HG03521 (cell line): ENCODE results near the gene SAMD15.
"Not testable (repeated sequence)": the region's sequence is repeated elsewhere in the genome, so short reads cannot be mapped to it uniquely, and the experiment has no call there.

Experiments used
- ATAC-seq: cut with Tn5 transposase; IDR thresholded peaks from one replicate; pipeline ENCODE4 v1.9.1; 2021; ENCODE audit warnings: mild to moderate bottlenecking, moderate library complexity; ENCODE audit not compliant: unreplicated experiment

SAMD15 gene

DNA sequence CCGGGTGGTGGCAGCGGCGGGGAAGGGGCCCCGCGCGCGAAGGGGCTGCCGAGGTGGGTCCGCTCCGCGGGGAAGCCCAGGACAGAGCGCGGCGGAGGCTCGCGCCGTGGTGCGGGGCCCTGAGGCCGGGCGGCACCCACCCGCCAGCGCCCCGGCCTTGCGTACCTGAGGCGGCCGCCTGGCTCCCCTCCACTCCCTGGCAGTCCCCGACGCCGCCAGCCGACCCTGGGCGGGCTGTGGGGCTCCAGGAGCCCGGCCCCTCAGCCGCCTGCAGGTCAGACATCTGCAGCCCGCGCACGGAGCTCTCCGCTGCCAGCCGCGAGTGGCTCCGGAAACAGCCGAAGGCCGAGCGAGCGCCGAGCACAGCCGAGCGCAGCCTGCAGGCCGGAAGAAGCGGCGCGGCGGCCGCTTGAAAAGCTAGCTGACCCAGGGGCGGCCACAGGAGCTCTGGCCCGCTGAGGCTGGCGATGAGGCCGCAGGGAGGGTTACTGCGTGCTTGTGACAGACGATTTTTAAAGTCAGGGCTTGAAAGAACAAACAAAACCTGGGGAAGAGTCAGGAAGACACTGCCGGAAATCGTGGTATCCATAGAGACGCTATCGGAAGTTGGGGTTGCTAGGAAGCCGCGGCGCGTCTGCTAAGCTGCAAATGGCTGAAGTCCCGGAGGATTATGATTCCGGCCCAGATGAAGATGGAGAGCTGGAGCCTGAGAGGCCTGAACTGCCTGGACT, at the start of gene SAMD15, which contains the start of gene TMED8:
TSS of gene SAMD15 (plus strand) at position 609 of the 731 bp plus-strand sequence. CDS start at position 649, 40 bp downstream.
TSS of gene TMED8 (minus strand) at position 324 of the 731 bp plus-strand sequence. CDS start at position 283, 41 bp downstream.
- ATAC-seq, result peak; percentile 91

- no peak for ATAC-seq
Measured at GRCh38 chr14:77329872-77330271, 47.3 kb upstream of the SAMD15 start.

DNA sequence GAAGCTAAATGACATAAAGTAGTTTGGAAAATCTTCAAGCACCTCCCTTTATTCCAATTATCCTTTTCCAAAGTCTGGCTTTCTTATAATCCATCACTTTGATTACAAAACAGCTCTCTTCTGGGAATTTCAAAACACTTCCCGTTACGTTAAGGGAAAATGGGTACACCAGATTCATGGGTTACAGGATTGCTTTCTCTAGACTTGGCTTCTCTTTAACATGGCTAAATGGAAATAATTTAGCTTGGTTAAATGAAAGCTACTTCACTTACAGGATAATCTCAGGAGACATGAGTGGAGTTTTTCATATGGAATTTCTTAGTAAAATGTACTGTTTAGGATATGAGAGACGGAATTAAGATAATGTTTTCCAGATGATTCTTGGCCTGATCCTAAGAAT, 41.6 kb upstream of the SAMD15 start:
- ATAC-seq, result no peak

- ATAC-seq, result not testable (repeated sequence)
Measured at GRCh38 chr14:77337255-77337654, 39.9 kb upstream of the SAMD15 start.

DNA sequence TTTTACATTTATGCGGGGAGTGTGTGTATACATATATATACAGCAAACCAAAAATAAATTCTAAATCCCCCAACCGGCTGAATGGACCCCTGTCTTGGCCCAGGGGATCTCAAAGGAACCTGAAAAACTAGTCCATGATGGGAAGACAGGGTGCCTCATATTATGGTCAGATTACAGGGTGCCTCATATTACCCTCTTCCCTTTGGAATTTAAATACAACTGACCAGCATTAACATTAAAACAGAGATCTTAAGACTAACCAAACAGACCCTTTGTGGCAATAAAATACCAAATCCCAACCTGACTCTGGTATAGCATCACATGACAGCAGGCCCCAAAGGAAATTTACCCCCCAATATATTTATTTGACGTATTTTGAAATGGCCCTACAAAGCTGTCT, 39.3 kb upstream of the SAMD15 start:
- no peak for ATAC-seq

- no peak for ATAC-seq
Measured at GRCh38 chr14:77338302-77338701, 38.9 kb upstream of the SAMD15 start.

GRCh38 chr14:77339407-77339806, 37.8 kb upstream of the SAMD15 start:
- no peak for ATAC-seq

DNA sequence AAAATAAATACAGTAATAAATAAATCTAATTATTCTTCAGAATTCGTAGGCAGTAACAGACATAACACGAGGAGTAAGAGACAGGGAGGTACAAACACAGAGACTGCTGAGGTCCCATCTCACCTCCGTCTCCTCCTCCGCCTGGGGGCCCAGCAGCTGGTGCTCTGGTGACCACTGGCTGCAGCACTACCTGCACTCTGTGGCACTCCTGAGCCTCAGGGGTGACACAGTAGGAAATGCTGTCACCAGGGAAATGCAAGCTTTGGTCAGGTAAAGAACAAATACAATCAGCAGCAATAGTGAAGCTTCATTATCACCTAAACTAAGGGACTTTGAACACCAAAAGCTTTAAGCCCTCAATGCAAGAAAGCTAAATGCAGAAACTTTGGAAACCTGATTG, 36.8 kb upstream of the SAMD15 start:
- ATAC-seq, result no peak

DNA sequence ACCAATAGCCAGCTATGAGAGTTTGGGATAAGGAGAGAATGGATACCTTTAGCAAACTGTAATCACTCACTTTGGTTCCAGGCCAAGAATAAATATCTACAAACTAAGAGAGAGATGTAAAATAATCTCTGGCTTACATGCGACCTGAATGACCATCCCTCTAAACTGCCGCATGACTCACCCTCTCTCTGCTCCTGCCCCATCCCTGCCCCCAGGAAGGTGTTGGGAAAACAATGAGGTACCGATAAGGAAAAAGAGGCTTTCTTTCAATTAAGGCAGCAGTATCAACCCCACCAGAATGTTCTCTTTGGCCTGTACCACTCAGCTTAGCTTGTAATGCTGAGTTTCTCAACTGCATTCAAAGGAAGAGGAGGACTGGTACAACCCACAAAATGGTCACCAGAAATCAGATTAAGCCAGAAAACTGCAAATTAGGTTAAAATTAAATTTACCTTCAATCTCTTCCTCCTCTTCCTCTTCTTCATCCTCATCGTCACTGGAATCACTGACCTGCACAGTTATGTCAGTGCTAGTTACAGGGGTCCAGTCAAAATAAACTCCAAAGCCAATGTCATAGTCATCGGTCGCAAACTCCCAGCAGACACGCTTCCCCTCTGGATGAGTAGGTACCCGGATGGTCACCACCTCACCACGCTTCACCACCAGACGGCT, 34.3 kb upstream of the SAMD15 start:
- ATAC-seq, result no peak

DNA sequence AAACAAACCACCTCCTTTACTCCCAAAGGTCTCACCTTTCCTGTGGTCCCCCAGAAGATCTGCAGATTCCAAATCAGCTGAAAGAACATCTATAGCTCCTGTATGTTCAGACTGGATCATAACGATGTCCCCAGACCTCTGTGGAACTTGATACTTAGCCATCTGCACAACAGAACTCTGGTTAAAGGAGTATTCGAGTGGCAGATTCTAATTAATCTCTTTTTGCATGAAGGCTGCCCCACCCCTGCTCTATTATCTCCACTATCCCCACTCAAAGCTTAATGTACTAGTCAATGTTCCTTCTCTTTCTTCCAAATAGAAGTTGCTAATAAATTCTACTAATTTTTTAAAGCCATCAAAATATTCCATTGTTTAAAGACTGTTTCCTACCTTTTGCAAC, 33.5 kb upstream of the SAMD15 start:
- no peak for ATAC-seq

GRCh38 chr14:77344377-77344996, 32.7 kb upstream of the SAMD15 start:
- no peak for ATAC-seq

- ATAC-seq, result no peak
Measured at GRCh38 chr14:77346495-77346894, 30.7 kb upstream of the SAMD15 start.

GRCh38 chr14:77347751-77348150, 29.4 kb upstream of the SAMD15 start:
- ATAC-seq, result no peak

GRCh38 chr14:77353469-77354141, 23.6 kb upstream of the SAMD15 start:
- no peak for ATAC-seq

- ATAC-seq, result no peak
Measured at GRCh38 chr14:77355811-77356210, 21.4 kb upstream of the SAMD15 start.

DNA sequence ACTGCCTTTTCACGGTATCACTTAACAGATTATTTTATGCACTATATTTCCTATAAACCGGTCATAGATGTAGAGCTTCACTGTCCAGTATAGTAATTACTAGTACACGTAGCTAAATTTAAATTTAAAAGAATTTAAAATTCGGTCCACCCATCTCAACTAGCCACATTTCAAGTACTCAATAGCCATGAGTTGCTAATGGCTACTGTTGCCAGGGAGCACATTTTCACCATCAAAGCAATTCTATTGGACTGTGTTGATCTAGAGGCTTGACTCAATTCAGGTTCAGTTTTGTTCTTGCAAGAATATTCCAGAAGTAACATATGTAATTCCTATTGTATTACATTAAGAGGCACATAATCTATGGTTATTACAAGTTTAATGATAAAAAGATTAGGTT, 20.3 kb upstream of the SAMD15 start:
- ATAC-seq, result no peak

GRCh38 chr14:77359626-77360025, 17.6 kb upstream of the SAMD15 start:
- ATAC-seq, result no peak

- ATAC-seq, result no peak
Measured at GRCh38 chr14:77364146-77364545, 13.0 kb upstream of the SAMD15 start.

DNA sequence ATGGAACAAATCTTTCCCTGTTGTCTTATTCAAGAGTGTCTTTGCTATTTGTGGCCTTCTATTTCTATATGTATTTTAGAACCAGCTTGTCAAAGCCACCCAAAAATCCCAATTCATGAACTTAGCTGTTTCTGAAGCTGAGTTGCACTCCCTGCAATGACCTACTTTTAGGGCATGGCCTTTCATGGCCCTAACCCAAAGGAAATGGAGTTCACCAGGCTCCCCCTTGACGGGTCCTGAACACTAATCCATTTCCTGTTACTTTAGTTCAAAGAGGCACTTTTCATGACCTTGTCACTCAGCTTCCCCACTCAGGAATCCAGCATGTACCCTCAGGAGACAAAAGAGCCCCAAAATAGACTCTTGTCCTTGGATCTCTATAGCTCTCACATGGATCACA, 7.9 kb upstream of the SAMD15 start:
- ATAC-seq, result no peak

DNA sequence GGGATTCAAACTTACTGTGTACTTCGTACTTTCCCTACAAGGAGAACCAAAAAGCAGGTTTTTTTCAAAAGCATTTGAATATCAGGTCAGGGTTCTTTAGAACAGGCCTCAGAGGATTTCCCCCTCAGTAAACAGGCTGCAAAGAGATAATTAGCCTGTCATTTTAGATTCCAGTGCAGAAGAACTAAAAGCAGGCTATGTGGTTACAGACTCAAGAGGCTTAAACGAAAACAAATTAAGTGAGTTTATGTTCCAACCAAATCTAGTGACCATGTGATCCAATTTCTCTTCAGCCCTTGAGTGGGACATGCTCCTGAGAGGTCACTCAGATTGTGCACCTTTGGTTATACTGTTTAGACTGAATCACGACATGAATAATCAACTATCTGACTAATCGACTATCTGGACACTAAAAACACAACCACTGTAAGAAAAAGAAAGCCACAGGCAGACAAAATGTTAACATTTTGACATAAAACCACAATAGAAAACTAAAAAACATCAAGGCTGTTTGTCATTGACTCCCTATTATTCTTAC, 4.8 kb upstream of the SAMD15 start:
- no peak for ATAC-seq
